HG03045 (cell line): Measurements from ENCODE around the gene CCL20.

Source experiments
- ATAC-seq: cut with Tn5 transposase; IDR thresholded peaks from one replicate; pipeline ENCODE4 v1.9.1; 2021; ENCODE audit warnings: mild to moderate bottlenecking, moderate library complexity; ENCODE audit not compliant: unreplicated experiment

CCL20 gene

DNA sequence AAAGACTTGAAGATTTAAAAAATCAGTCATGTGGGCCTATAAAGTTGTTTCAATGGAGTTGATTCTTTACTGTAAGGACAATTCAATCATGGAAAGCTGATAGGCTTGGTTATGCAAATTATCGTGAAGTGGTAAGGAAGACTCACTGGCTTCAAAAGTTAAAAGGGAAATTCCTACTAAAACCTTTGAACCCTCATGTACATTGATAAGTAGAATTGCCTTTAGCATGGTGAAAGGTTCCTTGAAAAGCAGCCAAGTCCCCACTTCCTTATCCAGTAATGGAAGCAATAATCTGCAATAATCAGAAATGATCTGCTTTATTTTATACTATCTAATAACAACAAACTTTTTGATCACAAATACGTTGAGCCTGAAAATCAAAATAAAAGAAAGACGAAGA lies 14.4 kb upstream of the CCL20 start:
- no peak for ATAC-seq

DNA sequence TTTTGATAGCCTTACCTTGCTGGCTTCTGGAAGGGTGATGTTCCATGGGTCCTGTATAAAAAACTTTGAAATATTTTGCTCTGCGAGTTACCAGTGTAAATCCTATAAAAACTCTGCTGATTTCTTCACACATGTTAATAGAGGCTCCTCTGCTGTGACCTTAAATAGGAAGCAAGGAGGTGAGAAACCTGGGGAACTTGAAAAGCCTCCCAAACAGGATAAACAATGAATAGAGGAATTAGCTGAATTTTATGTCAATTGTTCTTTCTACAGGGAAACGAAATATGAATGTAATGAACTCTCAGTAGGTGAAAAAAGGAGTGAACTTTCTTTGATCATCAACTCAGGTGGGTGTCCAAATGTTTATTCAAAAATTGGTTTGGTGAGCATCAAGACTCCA lies 10.8 kb upstream of the CCL20 start:
- no peak for ATAC-seq

GRCh38 chr2:227804975-227805374 lies 8.7 kb upstream of the CCL20 start:
- no peak for ATAC-seq

- ATAC-seq, result no peak
These were observed 8.1 kb upstream of the CCL20 start for GRCh38 chr2:227805578-227805977.

GRCh38 chr2:227808936-227809335 lies 4.7 kb upstream of the CCL20 start:
- ATAC-seq, result no peak

- no peak for ATAC-seq
These were observed 1.6 kb upstream of the CCL20 start for GRCh38 chr2:227812001-227812400.

GRCh38 chr2:227813229-227813561 lies 447 bp upstream of the CCL20 start:
- ATAC-seq, result no peak

DNA sequence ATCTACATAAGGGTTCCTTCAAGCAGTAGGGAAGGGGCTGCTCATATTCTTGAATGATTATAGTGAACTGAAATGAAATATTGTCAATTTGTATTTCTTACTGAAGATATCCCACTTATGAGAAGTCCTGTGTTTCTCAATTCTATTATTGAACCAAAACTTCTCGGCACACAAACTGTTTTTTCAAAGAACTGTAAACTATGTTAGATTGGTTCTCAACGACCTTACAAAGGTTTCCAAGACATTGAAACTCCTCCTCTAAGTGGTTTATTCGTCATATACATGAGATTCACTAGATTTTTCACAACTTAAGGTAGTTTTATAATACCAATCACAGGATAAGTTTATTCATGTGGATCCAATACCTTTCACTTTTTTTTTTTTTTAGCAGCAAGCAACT lies 1.4 kb downstream of the CCL20 start:
- ATAC-seq, result no peak

GRCh38 chr2:227816507-227817294 lies 3.1 kb downstream of the CCL20 start:
- ATAC-seq, result no peak

- ATAC-seq, result no peak
These were observed 3.7 kb downstream of the CCL20 start for GRCh38 chr2:227817336-227817735.

- ATAC-seq, result no peak
These were observed 4.4 kb downstream of the CCL20 start for GRCh38 chr2:227817850-227818674.

GRCh38 chr2:227818675-227819397 lies 5.2 kb downstream of the CCL20 start:
- no peak for ATAC-seq

DNA sequence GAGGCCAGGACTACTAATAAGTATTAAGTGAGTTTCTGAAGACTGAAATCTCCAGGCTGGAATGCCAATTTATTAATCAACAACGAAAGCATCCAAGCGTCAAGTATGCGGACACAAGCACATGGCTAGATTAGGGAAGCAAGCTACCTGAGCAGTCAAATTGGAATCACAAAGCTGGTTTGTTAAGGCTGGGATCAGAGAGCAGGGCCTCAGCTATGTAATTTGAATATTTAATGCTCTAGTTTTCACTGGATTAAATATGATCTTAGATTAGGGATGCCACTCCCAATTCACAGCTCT lies 5.7 kb downstream of the CCL20 start:
- ATAC-seq, result no peak

DNA sequence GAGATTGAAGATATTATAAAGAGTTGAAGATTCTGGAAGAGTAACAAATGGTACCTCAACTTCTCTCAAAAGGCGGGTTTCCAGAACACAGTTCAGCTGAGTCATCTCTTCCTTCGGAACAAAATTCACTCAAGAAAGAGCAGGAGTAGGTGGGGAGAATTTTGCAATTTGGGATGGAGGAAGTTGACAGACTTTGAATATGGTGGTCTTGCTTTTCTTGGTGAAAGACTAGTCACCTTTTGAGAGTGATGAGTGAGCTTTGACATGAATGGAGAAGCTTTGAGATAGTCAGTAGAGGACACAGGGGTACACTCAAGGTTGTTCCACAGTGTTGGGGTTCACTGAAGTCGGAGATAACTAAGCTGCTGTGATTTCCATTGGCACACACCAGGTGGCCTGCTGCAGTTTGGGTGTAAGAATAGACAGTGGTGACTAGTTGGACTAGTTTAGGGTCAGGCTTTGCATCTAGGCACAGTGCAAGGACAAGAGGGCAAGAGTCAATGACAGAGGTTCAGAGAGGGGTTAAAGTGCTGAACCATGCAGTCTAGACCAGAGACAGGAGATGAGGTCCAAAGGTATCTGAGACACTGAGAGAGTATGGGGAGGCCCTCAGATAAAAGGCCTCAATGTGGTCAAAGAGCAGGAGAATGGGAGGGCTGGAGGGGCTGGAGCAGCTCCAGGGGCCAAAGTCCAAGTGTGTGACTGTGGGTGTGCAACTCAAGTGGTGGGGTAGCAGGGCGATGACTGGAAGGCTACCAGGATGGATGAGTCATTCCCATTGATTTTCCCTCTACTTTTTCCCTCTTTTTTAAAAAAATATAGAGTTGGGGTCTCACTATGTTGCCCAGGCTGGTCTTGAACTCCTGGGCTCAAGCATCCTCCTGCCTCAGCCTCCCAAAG lies 7.7 kb downstream of the CCL20 start:
- ATAC-seq, result no peak

DNA sequence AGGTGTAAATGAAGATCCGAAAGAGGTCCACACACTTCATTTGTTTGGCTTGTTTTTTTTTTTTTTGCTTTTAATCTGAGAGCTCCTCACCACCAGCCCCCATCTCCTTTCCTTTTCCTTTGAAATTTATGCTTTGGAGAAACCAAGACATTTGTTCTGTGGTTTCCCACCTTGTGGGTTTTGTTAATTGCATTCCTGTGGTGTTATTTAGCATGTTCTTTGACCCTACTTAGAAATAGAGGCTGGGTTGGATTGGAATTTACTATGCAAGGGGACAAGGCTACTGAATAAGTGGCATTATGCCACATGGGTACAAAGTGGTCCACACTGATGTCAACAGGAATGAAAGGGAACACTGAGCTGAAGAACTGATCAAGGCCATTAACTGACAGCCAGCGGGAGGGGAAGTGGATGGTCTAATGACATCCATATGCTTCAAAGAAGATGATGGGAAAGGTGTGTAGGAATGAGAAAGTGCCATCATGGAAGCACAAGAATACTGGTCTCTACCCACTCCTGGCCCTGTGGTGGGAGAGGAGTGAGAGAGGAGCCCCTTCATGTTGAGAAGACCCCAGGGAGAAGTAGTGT lies 8.9 kb downstream of the CCL20 start:
- ATAC-seq, result no peak

GRCh38 chr2:227823922-227824321 lies 10.3 kb downstream of the CCL20 start:
- ATAC-seq, result no peak

- ATAC-seq, result no peak
These were observed 11.1 kb downstream of the CCL20 start for GRCh38 chr2:227824711-227825110.

GRCh38 chr2:227826019-227826521 lies 12.4 kb downstream of the CCL20 start:
- ATAC-seq, result no peak

DNA sequence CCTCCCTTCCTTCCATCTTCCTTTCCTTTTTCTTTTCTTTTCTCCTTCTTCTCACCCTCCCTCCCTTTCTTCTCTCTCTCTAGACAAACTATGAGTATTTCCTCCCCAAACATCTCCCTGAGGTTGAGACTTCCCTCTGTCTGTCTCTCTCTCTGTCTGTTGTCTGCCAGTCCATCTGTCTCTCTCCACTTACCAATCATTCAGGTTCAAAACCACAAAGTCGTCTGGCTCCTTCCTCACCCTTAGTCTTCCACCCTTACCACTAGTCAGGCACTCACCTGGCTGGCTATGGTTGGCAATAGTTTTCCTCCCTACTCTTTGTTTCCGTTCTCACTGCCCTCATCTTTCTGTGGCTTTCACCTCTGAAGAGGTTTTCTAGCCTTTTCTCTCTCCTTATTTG lies 12.9 kb downstream of the CCL20 start:
- no peak for ATAC-seq

DNA sequence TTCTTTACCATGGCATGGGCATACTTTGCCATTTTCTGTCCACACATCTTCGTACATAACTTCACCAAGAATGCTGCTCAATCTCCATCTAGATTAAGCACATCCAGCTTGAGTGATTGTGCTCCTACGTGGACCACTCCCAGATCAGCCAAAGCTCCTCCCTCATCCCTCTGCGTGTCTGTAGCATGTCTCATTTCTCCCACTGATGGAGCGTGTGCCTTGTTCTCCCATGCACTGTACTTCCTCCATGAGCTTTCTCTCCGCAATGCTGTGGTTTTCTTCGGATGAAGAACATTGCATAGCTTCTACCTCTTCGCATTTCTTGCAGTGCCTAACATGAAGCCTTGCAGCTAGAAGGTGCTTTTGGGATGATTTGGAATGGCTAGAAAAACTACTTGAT lies 13.5 kb downstream of the CCL20 start:
- ATAC-seq, result no peak
